HEK293T (cell line): ENCODE results near the gene COL23A1.

ENCODE experiments used
- CTCF ChIA-PET: fragments of 350-600 bp; formaldehyde crosslinking; extraction: SDS; loops from one replicate; lab custom pipeline; 2021; ENCODE audit warnings: antibody characterized with exemption, inconsistent platforms; lab: Yijun Ruan, JAX
- POLR2A ChIA-PET: fragments of 350-600 bp; formaldehyde crosslinking; extraction: SDS; loops from one replicate; lab custom pipeline; 2020; ENCODE audit warnings: antibody characterized with exemption, inconsistent platforms; lab: Yijun Ruan, JAX
- DNase-seq: peaks from one replicate; pipeline ENCODE4 v3.0.0; 2012; ENCODE audit warnings: mixed read lengths; ENCODE audit errors: extremely low spot score
- ARNT ChIP-seq: fragments of 450-650 bp; IDR thresholded peaks from 2 replicates; pipeline ENCODE4 v1.6.1; 2017; ENCODE audit warnings: mild to moderate bottlenecking
- BHLHE40 ChIP-seq: fragments of 450-650 bp; IDR thresholded peaks from 2 replicates; pipeline ENCODE4 v1.6.1; 2016; ENCODE audit warnings: mild to moderate bottlenecking, moderate library complexity, borderline replicate concordance
- CTBP1 ChIP-seq: fragments of 450-650 bp; IDR thresholded peaks from 2 replicates; pipeline ENCODE4 v1.6.1; 2016; ENCODE audit warnings: borderline replicate concordance
- ELF4 ChIP-seq: fragments of 450-650 bp; IDR thresholded peaks from 2 replicates; pipeline ENCODE4 v1.6.1; 2017; ENCODE audit warnings: antibody characterized with exemption
- FOXA1 ChIP-seq: fragments of 450-650 bp; IDR thresholded peaks from 2 replicates; pipeline ENCODE4 v1.6.1; 2016; ENCODE audit warnings: mild to moderate bottlenecking
- FOXK2 ChIP-seq: fragments of 450-650 bp; IDR thresholded peaks from 2 replicates; pipeline ENCODE4 v1.6.1; 2016; ENCODE audit warnings: mild to moderate bottlenecking
- FOXM1 ChIP-seq: fragments of 450-650 bp; IDR thresholded peaks from 2 replicates; pipeline ENCODE4 v1.6.1; 2017; ENCODE audit warnings: mild to moderate bottlenecking, borderline replicate concordance
- HDGF ChIP-seq: fragments of 450-650 bp; IDR thresholded peaks from 2 replicates; pipeline ENCODE4 v1.6.1; 2017; ENCODE audit warnings: antibody characterized with exemption, borderline replicate concordance
- L3MBTL2 ChIP-seq: fragments of 450-650 bp; conservative IDR thresholded peaks from 2 replicates; pipeline ENCODE4 v1.6.1; 2016; ENCODE audit warnings: mild to moderate bottlenecking
- LEF1 ChIP-seq: fragments of 450-650 bp; IDR thresholded peaks from 2 replicates; pipeline ENCODE4 v1.6.1; 2017; ENCODE audit warnings: mild to moderate bottlenecking, borderline replicate concordance
- NFRKB ChIP-seq: fragments of 450-650 bp; IDR thresholded peaks from 2 replicates; pipeline ENCODE4 v1.6.1; 2016; ENCODE audit warnings: mild to moderate bottlenecking, moderate library complexity
- PKNOX1 ChIP-seq: fragments of 450-650 bp; IDR thresholded peaks from 2 replicates; pipeline ENCODE4 v1.6.1; 2016
- SP1 ChIP-seq: fragments of 450-650 bp; IDR thresholded peaks from 2 replicates; pipeline ENCODE4 v1.6.1; 2017
- SUZ12 ChIP-seq: fragments of 450-650 bp; IDR thresholded peaks from 2 replicates; pipeline ENCODE4 v1.6.1; 2016; ENCODE audit warnings: mild to moderate bottlenecking
- TARDBP ChIP-seq: fragments of 450-650 bp; IDR thresholded peaks from 2 replicates; pipeline ENCODE4 v1.6.1; 2016
- ZNF384 ChIP-seq: fragments of 450-650 bp; IDR thresholded peaks from 2 replicates; pipeline ENCODE4 v1.6.1; 2016

Gene COL23A1

GRCh38 chr5:178427576-178428197 lies 162.5 kb downstream of the COL23A1 start:
- ChIA-PET POLR2A (no interaction called here), CTCF (interaction anchor here (1.1 to 1.2 kb wide), 2 partner anchors 34 to 36 kb away, joined by 3 to 6 read pairs; no protein-coding TSS in a partner anchor)
- TF ChIP-seq FOXA1 (no peak), FOXM1 (no peak), SUZ12 (no peak), TARDBP (no peak), PKNOX1 (no peak), NFRKB (no peak), ELF4 (no peak), HDGF (no peak), LEF1 (no peak), FOXK2 (no peak), SP1 (no peak)
- DNase-seq: no peak

DNA sequence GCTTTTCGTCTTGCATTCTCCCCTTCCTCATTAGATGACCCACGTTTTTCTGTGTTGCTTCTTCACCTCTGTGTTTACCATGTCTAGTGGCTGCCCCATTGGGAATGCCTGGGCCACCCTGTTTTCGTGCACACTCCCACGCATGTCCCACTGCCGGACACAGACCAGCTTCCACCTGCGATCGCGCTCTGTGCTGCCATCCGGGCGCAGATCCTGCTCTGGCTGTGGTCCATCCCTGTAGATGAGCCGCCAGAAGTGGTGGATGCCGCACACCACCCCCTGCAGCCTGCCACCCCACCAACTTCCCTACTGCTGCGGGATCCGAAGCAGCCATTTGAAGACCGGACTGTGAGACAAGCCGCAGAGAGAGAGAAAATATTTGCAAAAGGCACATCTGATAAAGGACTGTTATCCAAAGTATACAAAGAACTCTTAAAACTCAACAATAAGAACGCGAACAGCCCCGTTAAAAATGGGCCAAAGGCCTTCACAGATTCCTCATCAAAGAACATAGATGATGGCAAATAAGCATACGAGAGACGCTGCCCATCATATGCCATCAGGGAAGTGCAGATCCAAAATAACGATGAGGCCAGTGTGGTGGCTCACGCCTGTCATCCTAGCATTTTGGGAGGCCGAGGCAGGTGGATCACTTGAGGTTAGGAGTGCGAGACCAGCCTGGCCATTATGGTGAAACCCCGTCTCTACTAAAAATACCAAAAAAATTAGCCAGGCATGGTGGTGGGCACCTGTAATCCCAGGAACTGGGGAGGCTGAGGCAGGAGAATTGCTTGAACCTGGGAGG lies 163.7 kb downstream of the COL23A1 start:
- TF ChIP-seq ZNF384 (no peak), SP1 (no peak), FOXM1 (no peak), PKNOX1 (no peak), FOXA1 (no peak), LEF1 (no peak), NFRKB (no peak), HDGF (no peak), BHLHE40 (no peak), ARNT (no peak), FOXK2 (no peak), CTBP1 (no peak), TARDBP (no peak), L3MBTL2 (no peak), ELF4 (no peak)
- no peak for DNase-seq
- ChIA-PET POLR2A (no interaction called here), CTCF (interaction anchor here (1.1 to 1.2 kb wide), 2 partner anchors 35 to 37 kb away, joined by 3 to 6 read pairs; no protein-coding TSS in a partner anchor)

GRCh38 chr5:178425621-178426068 lies 164.5 kb downstream of the COL23A1 start:
- POLR2A ChIA-PET: no interaction called here
- DNase-seq: no peak
- CTCF ChIA-PET: no interaction called here
- TF ChIP-seq FOXM1 (no peak), FOXK2 (no peak), SP1 (no peak), ARNT (no peak)

GRCh38 chr5:178424810-178425177 lies 165.4 kb downstream of the COL23A1 start:
- DNase-seq: no peak
- CTCF ChIA-PET: no interaction called here
- POLR2A ChIA-PET: no interaction called here
- TF ChIP-seq ZNF384 (no peak), FOXA1 (no peak), L3MBTL2 (no peak), LEF1 (no peak), BHLHE40 (no peak), SUZ12 (no peak), FOXK2 (no peak), TARDBP (no peak), CTBP1 (no peak), HDGF (no peak), FOXM1 (no peak), SP1 (no peak), NFRKB (no peak), ARNT (no peak), PKNOX1 (no peak), ELF4 (no peak)

DNA sequence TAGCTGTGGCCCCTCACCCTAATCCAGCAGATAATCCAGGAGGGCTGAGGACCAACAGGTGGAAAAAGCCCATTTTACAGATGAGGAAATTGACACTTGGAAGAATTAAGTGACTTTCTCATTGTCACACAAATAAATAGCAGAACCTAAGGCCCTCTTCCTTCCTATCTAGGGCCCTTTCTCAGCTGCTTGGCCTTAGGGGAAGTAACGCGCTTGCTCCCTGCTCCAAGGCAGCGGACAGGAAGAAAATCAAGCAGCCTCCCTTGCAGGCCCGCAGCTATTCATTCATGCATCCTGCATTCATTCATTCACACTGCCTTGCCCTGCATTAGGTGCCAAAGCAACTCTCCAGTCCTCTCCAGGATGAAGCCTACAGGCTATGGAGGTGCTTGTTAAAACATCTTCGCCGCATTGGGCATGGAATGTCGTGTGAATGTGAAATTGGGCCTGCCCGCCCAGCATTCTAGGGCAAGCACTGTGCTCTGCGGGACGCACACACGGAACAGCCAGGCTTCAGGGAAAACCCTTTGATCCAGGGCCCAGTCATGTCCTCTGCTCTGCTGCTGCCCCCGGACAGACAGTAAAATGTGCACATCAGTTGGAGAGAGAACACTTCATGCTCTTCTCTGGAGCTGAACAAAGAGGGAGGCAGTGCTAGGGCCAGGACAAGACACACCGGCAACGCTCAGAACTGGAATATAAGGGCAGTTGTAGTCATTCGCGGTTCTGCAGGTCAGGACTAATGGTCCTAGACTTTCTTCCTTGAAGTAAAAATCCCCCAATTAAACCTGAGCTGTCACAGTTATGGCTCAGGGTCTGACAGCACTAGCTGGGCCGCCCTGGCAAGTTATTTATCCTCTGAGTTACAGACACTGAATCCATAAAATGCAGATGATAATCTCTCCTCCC lies 166.0 kb downstream of the COL23A1 start:
- TF ChIP-seq BHLHE40: no peak
- TF ChIP-seq L3MBTL2: no peak
- TF ChIP-seq HDGF: no peak
- no peak for TF ChIP-seq LEF1
- no peak for TF ChIP-seq ARNT
- no peak for TF ChIP-seq FOXK2
- TF ChIP-seq ZNF384: no peak
- no peak for TF ChIP-seq SUZ12
- TF ChIP-seq CTBP1: no peak
- TF ChIP-seq NFRKB: no peak
- TF ChIP-seq ELF4: no peak
- no peak for TF ChIP-seq TARDBP
- no peak for TF ChIP-seq SP1
- ChIA-PET CTCF (no interaction called here), POLR2A (no interaction called here)
- no peak for DNase-seq
